Measurements from ENCODE around the gene TREML4. TPM values are rescaled to one million over a fixed set of nuclear protein-coding genes. Genes with fewer than 3 reads are reported as not detected.
"Not testable (repeated sequence)": the region's sequence is repeated elsewhere in the genome, so short reads cannot be mapped to it uniquely, and the experiment has no call there.

TREML4 gene
- total RNA-seq, 1 donor from 2014 or later, result not detected

GRCh38 chr6:41239467-41240159, 11.5 kb downstream of the TREML4 start:
- DNase-seq (ENCODE audit: missing footprints), result no peak
- intact Hi-C loops (cut with DNase I), result no loop called here
- ATAC-seq, result no peak

GRCh38 chr6:41246529-41246928, 18.4 kb downstream of the TREML4 start:
- ATAC-seq; intact Hi-C loops (cut with DNase I); DNase-seq (ENCODE audit: missing footprints): not testable (repeated sequence)

- intact Hi-C loops (cut with DNase I), result no loop called here
- DNase-seq (ENCODE audit: missing footprints) (no peak), ATAC-seq (no peak)
Observed at GRCh38 chr6:41247288-41247865, 19.2 kb downstream of the TREML4 start.

GRCh38 chr6:41247882-41248705, 19.9 kb downstream of the TREML4 start:
- DNase-seq (ENCODE audit: missing footprints) (no peak), ATAC-seq (no peak)
- intact Hi-C loops (cut with DNase I), result no loop called here

GRCh38 chr6:41252401-41253169, 24.4 kb downstream of the TREML4 start:
- ATAC-seq (no peak), DNase-seq (ENCODE audit: missing footprints) (no peak)
- intact Hi-C loops (cut with DNase I), result no loop called here

GRCh38 chr6:41255110-41255509, 27.0 kb downstream of the TREML4 start:
- intact Hi-C loops (cut with DNase I), result no loop called here
- ATAC-seq, result no peak
- DNase-seq (ENCODE audit: missing footprints), result no peak

- no peak for ATAC-seq
- intact Hi-C loops (cut with DNase I), result no loop called here
- no peak for DNase-seq (ENCODE audit: missing footprints)
Observed at GRCh38 chr6:41255638-41256246, 27.6 kb downstream of the TREML4 start.

- no peak for DNase-seq (ENCODE audit: missing footprints)
- ATAC-seq, result no peak
- intact Hi-C loops (cut with DNase I), result no loop called here
Observed at GRCh38 chr6:41256383-41256782, 28.2 kb downstream of the TREML4 start.

- intact Hi-C loops (cut with DNase I), result no loop called here
- no peak for ATAC-seq
Observed at GRCh38 chr6:41257369-41258195, 29.4 kb downstream of the TREML4 start.

GRCh38 chr6:41258196-41258493, 30.0 kb downstream of the TREML4 start:
- DNase-seq (ENCODE audit: missing footprints) (no peak), ATAC-seq (no peak)
- intact Hi-C loops (cut with DNase I), result no loop called here

More at GRCh38 chr6:41257369-41258195, 29.4 kb downstream of the TREML4 start:
- DNase-seq (ENCODE audit: missing footprints), result no peak

GRCh38 chr6:41262401-41262800, 34.3 kb downstream of the TREML4 start:
- intact Hi-C loops (cut with DNase I), result no loop called here
- DNase-seq (ENCODE audit: missing footprints), result no peak
- ATAC-seq, result no peak

- intact Hi-C loops (cut with DNase I), result no loop called here
- DNase-seq (ENCODE audit: missing footprints) (no peak), ATAC-seq (no peak)
Observed at GRCh38 chr6:41263267-41263666, 35.1 kb downstream of the TREML4 start.

- intact Hi-C loops (cut with DNase I), result no loop called here
- DNase-seq (ENCODE audit: missing footprints), result no peak
- no peak for ATAC-seq
Observed at GRCh38 chr6:41266541-41266940, 38.4 kb downstream of the TREML4 start.

GRCh38 chr6:41268478-41268877, 40.3 kb downstream of the TREML4 start:
- intact Hi-C loops (cut with DNase I), result no loop called here
- DNase-seq (ENCODE audit: missing footprints) (no peak), ATAC-seq (no peak)

GRCh38 chr6:41269166-41269565, 41.0 kb downstream of the TREML4 start:
- DNase-seq (ENCODE audit: missing footprints) (no peak), ATAC-seq (no peak)
- intact Hi-C loops (cut with DNase I), result no loop called here

GRCh38 chr6:41269716-41270115, 41.6 kb downstream of the TREML4 start:
- intact Hi-C loops (cut with DNase I), result no loop called here
- DNase-seq (ENCODE audit: missing footprints), result no peak
- ATAC-seq, result no peak

GRCh38 chr6:41271901-41272395, 43.8 kb downstream of the TREML4 start:
- intact Hi-C loops (cut with DNase I), result no loop called here
- ATAC-seq, result peak; percentile 65
- DNase-seq (ENCODE audit: missing footprints), result peak; percentile 90
